DMS 273 (cell line): Measurements from ENCODE around the gene TMPRSS4.

Source experiments
- DNase-seq: peaks from one replicate; lab custom pipeline; 2025; ENCODE audit not compliant: unreplicated experiment; lab: John Stamatoyannopoulos, UW

The TMPRSS4 gene

DNA sequence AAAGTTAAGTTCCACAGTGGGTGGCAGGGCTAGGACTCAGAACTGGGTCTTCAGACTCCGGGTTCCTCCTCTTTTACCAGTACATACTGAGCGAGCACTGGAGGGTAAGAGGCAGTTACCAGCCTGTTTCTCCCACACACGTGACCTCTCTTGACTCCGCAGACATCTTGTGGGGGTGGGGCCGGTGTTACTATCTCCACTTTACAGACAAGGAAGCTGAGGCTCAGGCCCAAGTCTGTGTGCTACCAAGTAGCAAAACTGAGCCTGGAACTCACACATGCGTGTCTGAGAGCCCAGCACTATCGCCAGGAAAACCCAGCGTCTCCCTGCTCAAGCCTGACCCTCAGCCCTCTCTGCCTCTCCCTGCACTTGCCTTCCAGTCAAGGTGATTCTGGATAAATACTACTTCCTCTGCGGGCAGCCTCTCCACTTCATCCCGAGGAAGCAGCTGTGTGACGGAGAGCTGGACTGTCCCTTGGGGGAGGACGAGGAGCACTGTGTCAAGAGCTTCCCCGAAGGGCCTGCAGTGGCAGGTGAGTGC lies 25.9 kb downstream of the TMPRSS4 start:
- DNase-seq, result no peak

- no peak for DNase-seq
Observed at GRCh38 chr11:118104491-118104890, 27.6 kb downstream of the TMPRSS4 start.

DNA sequence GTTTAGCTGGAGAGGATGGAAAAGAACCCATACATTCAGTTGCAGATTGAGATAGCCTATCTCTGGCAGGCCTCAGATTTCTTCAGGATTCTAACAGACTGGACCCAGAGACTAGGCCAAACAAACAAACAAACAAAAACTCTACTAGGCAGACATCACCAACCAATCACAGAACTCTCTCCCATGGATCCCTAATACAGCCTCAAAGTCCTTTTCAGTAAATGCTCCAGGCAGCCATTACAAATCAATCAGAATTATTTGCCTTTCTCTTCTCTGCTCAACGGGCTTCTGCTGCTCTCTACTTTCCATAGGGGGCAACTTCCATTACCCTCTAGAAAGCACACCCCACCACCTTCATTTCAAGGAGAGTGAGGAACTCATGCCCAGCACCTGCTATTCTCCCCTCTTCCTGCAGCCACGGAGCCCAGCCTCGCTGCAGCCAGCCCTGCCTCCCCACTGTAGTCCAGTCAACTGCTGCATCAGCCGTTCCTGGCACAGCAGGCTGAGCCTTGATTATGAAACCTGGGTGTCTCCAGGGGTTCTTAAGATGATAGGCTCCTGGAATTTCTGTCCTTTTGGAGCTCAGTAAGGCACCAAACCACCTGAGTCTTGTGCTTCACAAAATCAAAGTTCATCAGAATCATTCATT lies 28.9 kb downstream of the TMPRSS4 start:
- no peak for DNase-seq

- DNase-seq, result no peak
Observed at GRCh38 chr11:118106789-118107335, 30.0 kb downstream of the TMPRSS4 start.

DNA sequence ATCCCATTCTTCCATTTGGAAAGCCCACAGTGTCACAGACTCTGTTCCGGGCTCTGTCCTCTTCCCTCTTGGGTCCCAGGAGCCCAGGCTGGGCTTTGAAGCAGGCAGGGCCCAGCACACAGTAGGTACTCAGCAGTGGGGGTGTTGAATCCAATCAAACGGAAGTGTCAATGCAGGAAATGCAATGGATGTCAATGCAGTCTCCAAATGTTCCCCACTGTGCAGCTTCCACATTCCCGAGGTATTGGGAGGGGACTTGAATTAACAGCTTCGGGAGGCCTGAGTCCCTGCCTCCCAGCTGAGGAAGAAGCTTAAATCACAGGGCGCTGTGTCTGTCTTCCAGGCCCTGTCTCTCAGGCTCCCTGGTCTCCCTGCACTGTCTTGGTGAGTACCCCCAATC lies 31.6 kb downstream of the TMPRSS4 start:
- DNase-seq, result no peak

GRCh38 chr11:118109231-118109630 lies 32.4 kb downstream of the TMPRSS4 start:
- DNase-seq, result no peak

- DNase-seq, result peak; percentile 12
Observed at GRCh38 chr11:118111019-118111743, 34.3 kb downstream of the TMPRSS4 start.

- DNase-seq, result no peak
Observed at GRCh38 chr11:118111744-118112035, 34.8 kb downstream of the TMPRSS4 start.

GRCh38 chr11:118112711-118113430 lies 36.0 kb downstream of the TMPRSS4 start:
- DNase-seq, result no peak

DNA sequence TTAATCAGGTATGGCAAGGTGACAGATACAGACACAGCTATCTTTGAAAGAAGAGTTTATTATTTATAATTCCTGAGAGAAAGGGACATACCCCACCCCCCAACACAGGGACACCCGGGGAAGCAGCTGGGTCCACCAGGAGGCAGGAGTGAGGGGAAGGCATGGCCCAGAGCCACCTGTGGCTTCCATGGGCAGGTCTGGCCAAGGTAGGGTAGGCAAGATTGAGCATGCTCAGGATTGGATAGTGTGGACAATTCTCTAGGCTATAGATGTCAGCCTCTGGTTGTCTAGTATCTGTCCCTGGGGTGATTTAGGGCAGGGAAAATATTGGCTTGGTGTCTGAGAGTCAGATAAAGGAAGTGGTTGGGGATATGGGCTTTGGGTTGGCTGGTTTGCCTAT lies 37.4 kb downstream of the TMPRSS4 start:
- DNase-seq, result no peak

GRCh38 chr11:118115048-118115447 lies 38.2 kb downstream of the TMPRSS4 start:
- no peak for DNase-seq

DNA sequence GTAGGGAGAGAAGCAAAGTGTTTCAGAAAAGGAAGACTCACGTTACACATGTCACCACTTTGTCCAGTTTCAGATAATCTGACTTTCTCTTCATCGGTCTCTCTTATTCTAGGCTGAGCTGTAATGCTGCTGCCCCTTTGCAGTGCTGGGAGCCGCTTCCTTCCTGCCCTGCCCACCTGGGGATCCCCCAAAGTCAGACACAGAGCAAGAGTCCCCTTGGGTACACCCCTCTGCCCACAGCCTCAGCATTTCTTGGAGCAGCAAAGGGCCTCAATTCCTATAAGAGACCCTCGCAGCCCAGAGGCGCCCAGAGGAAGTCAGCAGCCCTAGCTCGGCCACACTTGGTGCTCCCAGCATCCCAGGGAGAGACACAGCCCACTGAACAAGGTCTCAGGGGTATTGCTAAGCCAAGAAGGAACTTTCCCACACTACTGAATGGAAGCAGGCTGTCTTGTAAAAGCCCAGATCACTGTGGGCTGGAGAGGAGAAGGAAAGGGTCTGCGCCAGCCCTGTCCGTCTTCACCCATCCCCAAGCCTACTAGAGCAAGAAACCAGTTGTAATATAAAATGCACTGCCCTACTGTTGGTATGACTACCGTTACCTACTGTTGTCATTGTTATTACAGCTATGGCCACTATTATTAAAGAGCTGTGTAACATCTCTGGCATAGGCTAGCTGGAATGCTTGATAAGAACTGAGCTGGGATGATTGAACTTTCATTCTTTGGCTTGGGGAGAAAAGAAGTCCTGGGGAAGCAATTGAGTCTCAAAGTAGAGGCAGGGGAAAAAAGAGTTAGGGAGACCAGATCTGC lies 41.1 kb downstream of the TMPRSS4 start:
- DNase-seq, result no peak

GRCh38 chr11:118120793-118121192 lies 43.9 kb downstream of the TMPRSS4 start:
- DNase-seq, result no peak

DNA sequence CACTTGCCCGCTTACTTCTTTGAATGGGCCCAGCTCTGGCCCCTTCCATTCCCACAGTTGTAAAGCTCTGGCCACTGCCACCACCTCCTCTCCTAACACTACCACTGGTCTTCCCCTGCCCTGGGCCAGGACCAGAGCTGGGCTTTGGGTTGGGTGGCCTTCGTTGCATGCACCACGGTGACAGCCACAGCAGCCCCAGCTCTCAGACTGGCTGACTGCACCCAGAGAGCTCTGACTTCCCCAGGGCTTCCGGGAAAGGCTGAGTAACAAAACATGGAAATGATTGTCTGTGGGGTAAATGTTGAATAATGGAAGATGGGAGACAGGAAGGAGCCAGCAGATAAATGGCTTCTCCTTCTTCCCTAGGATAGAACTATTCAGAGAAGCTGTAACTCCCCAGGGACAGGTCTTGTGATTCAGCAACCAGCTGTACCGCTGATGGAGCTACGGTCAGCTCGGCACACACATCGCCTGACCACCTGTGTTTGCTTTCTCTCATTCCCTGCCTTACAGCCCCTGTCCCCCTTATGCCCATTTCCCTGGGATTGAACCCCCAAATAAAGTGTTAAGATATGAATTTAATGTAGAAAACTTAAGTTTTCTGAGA lies 48.2 kb downstream of the TMPRSS4 start:
- DNase-seq, result peak; percentile 23

GRCh38 chr11:118126082-118126838 lies 49.4 kb downstream of the TMPRSS4 start:
- peak; percentile 23 for DNase-seq

- no peak for DNase-seq
Observed at GRCh38 chr11:118128310-118128709, 51.4 kb downstream of the TMPRSS4 start.

- DNase-seq, result no peak
Observed at GRCh38 chr11:118128721-118129470, 52.0 kb downstream of the TMPRSS4 start.

- no peak for DNase-seq
Observed at GRCh38 chr11:118129471-118130172, 52.7 kb downstream of the TMPRSS4 start.
